ENCODE data around the gene CARD9. TPM values are rescaled to one million over a fixed set of nuclear protein-coding genes. Genes with fewer than 3 reads are reported as not detected.

CARD9 gene
- total and polyA plus RNA-seq, 2 donors (not counting 1 experiment from before 2014, with no cell fraction given), result 0.69 to 3.3 TPM

GRCh38 chr9:136351252-136351800 lies 22.1 kb downstream of the CARD9 start:
- no peak for DNase-seq (ENCODE audit: low read depth in 2 of 2)
- no peaks in the 10 kb centered on the region for H3K9me3 ChIP-seq (ENCODE audit: control insufficient read depth, insufficient read depth, low read depth, low read length)
- H3K4me1 ChIP-seq (ENCODE audit: control insufficient read depth, extremely low read depth, insufficient read depth, low read length), result peaks cover 5% of the 10 kb centered on the region
- H3K36me3 ChIP-seq (ENCODE audit: control insufficient read depth, insufficient read depth, low read length), result peaks cover 22% of the 10 kb centered on the region
- no peak overlapping the region for H2AFZ ChIP-seq (ENCODE audit: low read length)
- no peak overlapping the region for H3K4me2 ChIP-seq (ENCODE audit: extremely low read depth, insufficient read depth, low read length)
- H3K79me2 ChIP-seq (ENCODE audit: control insufficient read depth, insufficient read depth, low read length), result no peaks in the 10 kb centered on the region
- no peak overlapping the region for H3K27ac ChIP-seq (ENCODE audit: insufficient read depth, low read length)
- H3K27me3 ChIP-seq (ENCODE audit: control insufficient read depth, insufficient read depth, low read length), result no peaks in the 10 kb centered on the region
- H3K9ac ChIP-seq (ENCODE audit: insufficient read depth, low read length), result no peak overlapping the region
- H3K4me3 ChIP-seq (replicated peaks in 1 of 4; ENCODE audit: control extremely low read depth in 1 of 4, insufficient read depth in 1 of 4, low read depth in 3 of 4, low read length in 4 of 4), result no peak overlapping the region
- no peak for TF ChIP-seq CTCF (conservative IDR thresholded peaks at IDR 0.05 in 1 of 2, IDR thresholded peaks at IDR 0.05 in 1 of 2; ENCODE audit: low read depth in 1 of 2, low read length in 2 of 2)
- no peaks in the 10 kb centered on the region for H4K20me1 ChIP-seq (ENCODE audit: control insufficient read depth, extremely low read depth, insufficient read depth, low read length)

GRCh38 chr9:136349546-136349945 lies 23.9 kb downstream of the CARD9 start:
- no peaks in the 10 kb centered on the region for H3K27me3 ChIP-seq (ENCODE audit: control insufficient read depth, insufficient read depth, low read length)
- no peak for DNase-seq (ENCODE audit: low read depth in 2 of 2)
- no peak overlapping the region for H3K9ac ChIP-seq (ENCODE audit: insufficient read depth, low read length)
- H2AFZ ChIP-seq (ENCODE audit: low read length), result no peak overlapping the region
- H3K36me3 ChIP-seq (ENCODE audit: control insufficient read depth, insufficient read depth, low read length), result peaks cover 16% of the 10 kb centered on the region
- H3K4me3 ChIP-seq (replicated peaks in 1 of 4; ENCODE audit: control extremely low read depth in 1 of 4, insufficient read depth in 1 of 4, low read depth in 3 of 4, low read length in 4 of 4), result no peak overlapping the region
- H3K9me3 ChIP-seq (ENCODE audit: control insufficient read depth, insufficient read depth, low read depth, low read length), result no peaks in the 10 kb centered on the region
- no peaks in the 10 kb centered on the region for H3K79me2 ChIP-seq (ENCODE audit: control insufficient read depth, insufficient read depth, low read length)
- peaks cover 19% of the 10 kb centered on the region for H3K4me1 ChIP-seq (ENCODE audit: control insufficient read depth, extremely low read depth, insufficient read depth, low read length)
- TF ChIP-seq EZH2 (IDR thresholded peaks at IDR 0.05; ENCODE audit: low read length, missing control alignments) (no peak), CTCF (conservative IDR thresholded peaks at IDR 0.05 in 1 of 2, IDR thresholded peaks at IDR 0.05 in 1 of 2; ENCODE audit: low read depth in 1 of 2, low read length in 2 of 2) (no peak)
- no peak overlapping the region for H3K4me2 ChIP-seq (ENCODE audit: extremely low read depth, insufficient read depth, low read length)
- H3K27ac ChIP-seq (ENCODE audit: insufficient read depth, low read length), result no peak overlapping the region
- no peaks in the 10 kb centered on the region for H4K20me1 ChIP-seq (ENCODE audit: control insufficient read depth, extremely low read depth, insufficient read depth, low read length)

DNA sequence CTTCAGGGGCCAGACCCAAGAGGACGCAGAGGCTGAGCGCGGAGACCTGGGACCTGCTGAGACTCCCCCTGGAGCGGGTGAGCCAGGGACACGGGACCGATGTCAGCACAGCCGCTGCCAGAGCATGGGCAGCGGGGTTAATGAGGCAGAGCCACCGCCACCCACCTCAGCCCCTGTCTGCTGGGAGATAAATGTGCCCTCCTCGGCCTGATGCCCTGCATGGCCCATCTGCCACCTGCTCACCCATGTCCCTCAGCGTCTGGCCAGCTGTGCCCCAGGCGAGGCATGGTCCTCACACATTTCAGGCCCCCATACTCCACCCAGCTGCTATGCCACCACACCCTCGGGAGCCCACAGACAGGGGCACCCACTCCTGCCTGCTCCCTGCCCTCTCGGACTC lies 24.8 kb downstream of the CARD9 start:
- no peak overlapping the region for H3K27ac ChIP-seq (ENCODE audit: insufficient read depth, low read length)
- no peak for DNase-seq (ENCODE audit: low read depth in 2 of 2)
- H3K79me2 ChIP-seq (ENCODE audit: control insufficient read depth, insufficient read depth, low read length), result no peaks in the 10 kb centered on the region
- H3K4me1 ChIP-seq (ENCODE audit: control insufficient read depth, extremely low read depth, insufficient read depth, low read length), result peaks cover 17% of the 10 kb centered on the region
- H3K9ac ChIP-seq (ENCODE audit: insufficient read depth, low read length), result no peak overlapping the region
- H3K9me3 ChIP-seq (ENCODE audit: control insufficient read depth, insufficient read depth, low read depth, low read length), result no peaks in the 10 kb centered on the region
- no peak overlapping the region for H2AFZ ChIP-seq (ENCODE audit: low read length)
- no peaks in the 10 kb centered on the region for H3K27me3 ChIP-seq (ENCODE audit: control insufficient read depth, insufficient read depth, low read length)
- no peak overlapping the region for H3K4me3 ChIP-seq (replicated peaks in 1 of 4; ENCODE audit: control extremely low read depth in 1 of 4, insufficient read depth in 1 of 4, low read depth in 3 of 4, low read length in 4 of 4)
- no peaks in the 10 kb centered on the region for H4K20me1 ChIP-seq (ENCODE audit: control insufficient read depth, extremely low read depth, insufficient read depth, low read length)
- TF ChIP-seq CTCF (conservative IDR thresholded peaks at IDR 0.05 in 1 of 2, IDR thresholded peaks at IDR 0.05 in 1 of 2; ENCODE audit: low read depth in 1 of 2, low read length in 2 of 2) (no peak), EZH2 (IDR thresholded peaks at IDR 0.05; ENCODE audit: low read length, missing control alignments) (no peak)
- H3K36me3 ChIP-seq (ENCODE audit: control insufficient read depth, insufficient read depth, low read length), result peaks cover 17% of the 10 kb centered on the region
- no peak overlapping the region for H3K4me2 ChIP-seq (ENCODE audit: extremely low read depth, insufficient read depth, low read length)

Data from fibroblast of lung (primary cell).